ENCODE results near the gene HPSE.

DNA sequence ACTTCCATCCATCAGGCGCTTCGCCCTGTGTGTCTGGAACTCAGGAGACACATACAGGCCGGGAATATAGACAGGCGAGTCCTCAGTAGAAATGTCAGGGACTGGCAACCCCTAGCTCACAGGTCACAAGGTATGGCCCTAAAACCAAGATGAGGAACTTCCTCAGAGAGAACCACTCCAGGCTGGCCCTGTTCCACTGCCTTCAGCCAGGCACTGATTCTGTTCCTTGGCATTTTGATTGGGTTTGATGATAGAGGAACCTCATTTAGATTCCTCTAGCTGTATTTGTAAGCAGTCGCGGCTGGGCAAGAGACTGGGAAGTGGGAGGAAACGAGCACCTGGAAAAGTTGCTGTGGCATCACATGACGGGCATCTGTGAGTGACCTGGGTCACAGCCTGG, 8.1 kb downstream of the HPSE start:
- no peak for TF ChIP-seq CTCF (conservative IDR thresholded peaks at IDR 0.05 in 1 of 2, IDR thresholded peaks at IDR 0.05 in 1 of 2; ENCODE audit: extremely low read depth in 1 of 2, insufficient read depth in 1 of 2, low read depth in 1 of 2, low read length in 2 of 2)
- no peak for TF ChIP-seq EZH2 (IDR thresholded peaks at IDR 0.05; ENCODE audit: borderline replicate concordance, low read length)
